Measurements from ENCODE around the gene ADAMTS16.

Gene ADAMTS16

GRCh38 chr5:5218396-5218795 is 78.3 kb downstream of the ADAMTS16 start:
- no peak overlapping the region for H3K27ac Mint-ChIP-seq
- no peaks in the 10 kb centered on the region for H3K4me1 Mint-ChIP-seq (ENCODE audit: low read depth)
- H3K4me3 Mint-ChIP-seq = no peak overlapping the region
- peaks cover 5% of the 10 kb centered on the region for H3K27me3 Mint-ChIP-seq
- H3K9me3 Mint-ChIP-seq (ENCODE audit: low read depth) = no peaks in the 10 kb centered on the region
- H3K36me3 Mint-ChIP-seq = no peaks in the 10 kb centered on the region

- Mint-ChIP-seq H3K27me3 (peaks cover 5% of the 10 kb centered on the region), H3K4me1 (ENCODE audit: low read depth) (no peaks in the 10 kb centered on the region), H3K36me3 (no peaks in the 10 kb centered on the region), H3K27ac (no peak overlapping the region), H3K4me3 (no peak overlapping the region), H3K9me3 (ENCODE audit: low read depth) (no peaks in the 10 kb centered on the region)
These were observed 79.4 kb downstream of the ADAMTS16 start for GRCh38 chr5:5219541-5219940.

GRCh38 chr5:5220901-5221631 is 80.9 kb downstream of the ADAMTS16 start:
- Mint-ChIP-seq H3K4me3 (no peak overlapping the region), H3K9me3 (ENCODE audit: low read depth) (no peaks in the 10 kb centered on the region), H3K36me3 (no peaks in the 10 kb centered on the region), H3K27me3 (peaks cover 5% of the 10 kb centered on the region), H3K4me1 (ENCODE audit: low read depth) (no peaks in the 10 kb centered on the region), H3K27ac (no peak overlapping the region)

- Mint-ChIP-seq H3K27ac (no peak overlapping the region), H3K9me3 (ENCODE audit: low read depth) (no peaks in the 10 kb centered on the region), H3K4me3 (no peak overlapping the region)
These were observed 81.6 kb downstream of the ADAMTS16 start for GRCh38 chr5:5221724-5222123.

GRCh38 chr5:5231576-5231975 is 91.4 kb downstream of the ADAMTS16 start:
- Mint-ChIP-seq H3K27ac (no peak overlapping the region), H3K27me3 (no peaks in the 10 kb centered on the region), H3K9me3 (ENCODE audit: low read depth) (no peaks in the 10 kb centered on the region), H3K4me3 (no peak overlapping the region), H3K36me3 (no peaks in the 10 kb centered on the region), H3K4me1 (ENCODE audit: low read depth) (no peaks in the 10 kb centered on the region)

More at GRCh38 chr5:5221724-5222123, 81.6 kb downstream of the ADAMTS16 start:
- H3K27me3 Mint-ChIP-seq = peaks cover 5% of the 10 kb centered on the region
- no peaks in the 10 kb centered on the region for H3K36me3 Mint-ChIP-seq
- H3K4me1 Mint-ChIP-seq (ENCODE audit: low read depth) = no peaks in the 10 kb centered on the region

- Mint-ChIP-seq H3K36me3 (no peaks in the 10 kb centered on the region), H3K4me3 (no peak overlapping the region), H3K9me3 (ENCODE audit: low read depth) (no peaks in the 10 kb centered on the region), H3K27me3 (no peaks in the 10 kb centered on the region), H3K27ac (no peak overlapping the region), H3K4me1 (ENCODE audit: low read depth) (no peaks in the 10 kb centered on the region)
These were observed 94.8 kb downstream of the ADAMTS16 start for GRCh38 chr5:5234912-5235311.

GRCh38 chr5:5235685-5236084 is 95.6 kb downstream of the ADAMTS16 start:
- H3K36me3 Mint-ChIP-seq = no peaks in the 10 kb centered on the region
- H3K4me1 Mint-ChIP-seq (ENCODE audit: low read depth) = no peaks in the 10 kb centered on the region
- no peak overlapping the region for H3K27ac Mint-ChIP-seq
- no peaks in the 10 kb centered on the region for H3K27me3 Mint-ChIP-seq
- no peak overlapping the region for H3K4me3 Mint-ChIP-seq
- no peaks in the 10 kb centered on the region for H3K9me3 Mint-ChIP-seq (ENCODE audit: low read depth)

GRCh38 chr5:5239191-5239590 is 99.1 kb downstream of the ADAMTS16 start:
- H3K4me3 Mint-ChIP-seq = no peak overlapping the region
- no peaks in the 10 kb centered on the region for H3K36me3 Mint-ChIP-seq
- no peaks in the 10 kb centered on the region for H3K9me3 Mint-ChIP-seq (ENCODE audit: low read depth)
- H3K27me3 Mint-ChIP-seq = no peaks in the 10 kb centered on the region
- H3K4me1 Mint-ChIP-seq (ENCODE audit: low read depth) = no peaks in the 10 kb centered on the region
- no peak overlapping the region for H3K27ac Mint-ChIP-seq

- Mint-ChIP-seq H3K4me3 (no peak overlapping the region), H3K27me3 (no peaks in the 10 kb centered on the region), H3K9me3 (ENCODE audit: low read depth) (no peaks in the 10 kb centered on the region), H3K36me3 (no peaks in the 10 kb centered on the region), H3K4me1 (ENCODE audit: low read depth) (no peaks in the 10 kb centered on the region), H3K27ac (no peak overlapping the region)
These were observed 100.1 kb downstream of the ADAMTS16 start for GRCh38 chr5:5240234-5240633.

GRCh38 chr5:5242056-5242455 is 101.9 kb downstream of the ADAMTS16 start:
- Mint-ChIP-seq H3K27ac (no peak overlapping the region), H3K4me1 (ENCODE audit: low read depth) (no peaks in the 10 kb centered on the region), H3K27me3 (no peaks in the 10 kb centered on the region), H3K9me3 (ENCODE audit: low read depth) (no peaks in the 10 kb centered on the region), H3K36me3 (no peaks in the 10 kb centered on the region), H3K4me3 (no peak overlapping the region)

GRCh38 chr5:5246736-5247135 is 106.6 kb downstream of the ADAMTS16 start:
- Mint-ChIP-seq H3K4me1 (ENCODE audit: low read depth) (no peaks in the 10 kb centered on the region), H3K27me3 (no peaks in the 10 kb centered on the region), H3K27ac (no peak overlapping the region), H3K9me3 (ENCODE audit: low read depth) (no peaks in the 10 kb centered on the region), H3K4me3 (no peak overlapping the region), H3K36me3 (no peaks in the 10 kb centered on the region)

GRCh38 chr5:5250758-5251157 is 110.6 kb downstream of the ADAMTS16 start:
- Mint-ChIP-seq H3K4me3 (no peak overlapping the region), H3K36me3 (no peaks in the 10 kb centered on the region), H3K27me3 (no peaks in the 10 kb centered on the region), H3K4me1 (ENCODE audit: low read depth) (no peaks in the 10 kb centered on the region), H3K27ac (no peak overlapping the region), H3K9me3 (ENCODE audit: low read depth) (peaks cover 6% of the 10 kb centered on the region)

- no peaks in the 10 kb centered on the region for H3K27me3 Mint-ChIP-seq
- no peaks in the 10 kb centered on the region for H3K36me3 Mint-ChIP-seq
- H3K9me3 Mint-ChIP-seq (ENCODE audit: low read depth) = peaks cover 10% of the 10 kb centered on the region
- no peak overlapping the region for H3K4me3 Mint-ChIP-seq
- no peak overlapping the region for H3K27ac Mint-ChIP-seq
- no peaks in the 10 kb centered on the region for H3K4me1 Mint-ChIP-seq (ENCODE audit: low read depth)
These were observed 112.0 kb downstream of the ADAMTS16 start for GRCh38 chr5:5252106-5252505.

GRCh38 chr5:5257353-5257752 is 117.2 kb downstream of the ADAMTS16 start:
- peaks cover 10% of the 10 kb centered on the region for H3K9me3 Mint-ChIP-seq (ENCODE audit: low read depth)
- no peaks in the 10 kb centered on the region for H3K27me3 Mint-ChIP-seq
- H3K4me1 Mint-ChIP-seq (ENCODE audit: low read depth) = no peaks in the 10 kb centered on the region
- H3K36me3 Mint-ChIP-seq = no peaks in the 10 kb centered on the region
- H3K27ac Mint-ChIP-seq = no peak overlapping the region
- H3K4me3 Mint-ChIP-seq = no peak overlapping the region

- Mint-ChIP-seq H3K4me1 (ENCODE audit: low read depth) (no peaks in the 10 kb centered on the region), H3K27ac (no peak overlapping the region), H3K9me3 (ENCODE audit: low read depth) (peaks cover 10% of the 10 kb centered on the region), H3K36me3 (no peaks in the 10 kb centered on the region), H3K4me3 (no peak overlapping the region), H3K27me3 (no peaks in the 10 kb centered on the region)
These were observed 118.4 kb downstream of the ADAMTS16 start for GRCh38 chr5:5258564-5258963.

GRCh38 chr5:5264727-5265126 is 124.6 kb downstream of the ADAMTS16 start:
- H3K36me3 Mint-ChIP-seq = no peaks in the 10 kb centered on the region
- H3K4me1 Mint-ChIP-seq (ENCODE audit: low read depth) = no peaks in the 10 kb centered on the region
- H3K27me3 Mint-ChIP-seq = no peaks in the 10 kb centered on the region
- no peak overlapping the region for H3K27ac Mint-ChIP-seq
- no peaks in the 10 kb centered on the region for H3K9me3 Mint-ChIP-seq (ENCODE audit: low read depth)
- no peak overlapping the region for H3K4me3 Mint-ChIP-seq
